Panc1 (cell line): ENCODE measurements around the gene SPOCK1. TPM values are rescaled to one million over a fixed set of nuclear protein-coding genes. Genes with fewer than 3 reads are reported as not detected.

Source experiments
- ATAC-seq: fragments of 200-7000 bp; cut with Tn5 transposase; 2 replicates; pipeline ENCODE4 v1.9.1; 2020; ENCODE audit warnings: mild to moderate bottlenecking, moderate library complexity
- BruUV-seq: library from RNA; stranded (reverse); fragments of 400-500 nt; replicated peaks from 2 replicates; lab custom pipeline; 2021; lab: Mats Ljungman, UMichigan
- CTCF ChIA-PET: fragments of 300-600 bp; sonication (Branson Sonifier 250); formaldehyde crosslinking; loops from one replicate; lab custom pipeline; 2022; ENCODE audit warnings: antibody characterized with exemption; lab: Charles Lee
- POLR2A ChIA-PET: fragments of 300-600 bp; sonication (Branson Sonifier 250); formaldehyde crosslinking; loops from one replicate; lab custom pipeline; 2022; ENCODE audit warnings: antibody characterized with exemption; lab: Charles Lee
- DNase-seq: peaks from one replicate; pipeline ENCODE4 v3.0.0-alpha.2; 2010; ENCODE audit warnings: low read depth, low spot score
- H3K27ac ChIP-seq: 2 replicates; pipeline ENCODE4 v1.5.1; 2011; ENCODE audit warnings: mild to moderate bottlenecking, low read length, inconsistent platforms
- H3K27me3 ChIP-seq: fragments of 200-500 bp; sonication (Bioruptor generic); 2 replicates; pipeline ENCODE4 v1.6.0; 2014; ENCODE audit warnings: low read length, inconsistent platforms; ENCODE audit not compliant: control insufficient read depth, insufficient read depth
- H3K36me3 ChIP-seq: fragments of 200-500 bp; sonication (Bioruptor generic); 2 replicates; pipeline ENCODE4 v1.5.1; 2014; ENCODE audit warnings: inconsistent platforms, mild to moderate bottlenecking, low read length, moderate library complexity; ENCODE audit not compliant: control insufficient read depth, insufficient read depth
- H3K4me1 ChIP-seq: 2 replicates; pipeline ENCODE4 v1.5.1; 2011; ENCODE audit warnings: inconsistent platforms, mild to moderate bottlenecking, low read length, moderate library complexity; ENCODE audit not compliant: control insufficient read depth, insufficient read depth
- H3K4me3 ChIP-seq, 2 experiments: 2 replicates each; pipeline ENCODE4 v1.5.1; 2011 to 2012; ENCODE audit warnings: low read depth in 2 of 2, low read length in 2 of 2, mild to moderate bottlenecking in 2 of 2, inconsistent platforms in 1 of 2, moderate library complexity in 1 of 2
- H3K9me3 ChIP-seq: fragments of 200-500 bp; sonication (Bioruptor generic); 2 replicates; pipeline ENCODE4 v1.5.1; 2014; ENCODE audit warnings: low read depth, mild to moderate bottlenecking, inconsistent platforms, low read length, moderate library complexity; ENCODE audit not compliant: control insufficient read depth, insufficient read depth
- POLR2AphosphoS5 ChIP-seq: IDR thresholded peaks from 2 replicates; pipeline ENCODE4 v1.6.1; 2012; ENCODE audit warnings: mild to moderate bottlenecking, low read depth, low read length, moderate library complexity
- SIN3A ChIP-seq: IDR thresholded peaks from 2 replicates; pipeline ENCODE4 v1.6.1; 2012; ENCODE audit warnings: low read depth, mild to moderate bottlenecking, low read length, moderate library complexity, borderline replicate concordance; ENCODE audit not compliant: insufficient read depth
- TCF7L2 ChIP-seq: IDR thresholded peaks from 2 replicates; pipeline ENCODE4 v1.6.1; 2011; ENCODE audit warnings: mild to moderate bottlenecking, low read depth, low read length, inconsistent platforms
- in situ Hi-C: cut with HindIII; loops from 2 replicates; pipeline ENCODE4 v1.10.0; 2016; ENCODE audit warnings: low sequenced_read_pairs, low pct_unique_long_range_greater_than_20kb
- intact Hi-C: fragments of 100-400 bp; cut with micrococcal nuclease; formaldehyde crosslinking; loops from one replicate; pipeline ENCODE4 v1.10.0; 2022; ENCODE audit not compliant: unreplicated experiment
- total RNA-seq: library from RNA; stranded (reverse); gene quantifications from one replicate; pipeline ENCODE4 v1.2.1, GENCODE V29; 2021; ENCODE audit not compliant: unreplicated experiment
- TF ChIP-seq, protein P1 (sequence below): fragments of 450-650 bp; IDR thresholded peaks from 2 replicates; pipeline ENCODE4 v1.5.1; 2017; ENCODE audit warnings: mild to moderate bottlenecking
- TF ChIP-seq, protein P2 (sequence below), 2 experiments: IDR thresholded peaks; 2 replicates each; pipeline ENCODE4 v1.6.1; 2011 to 2012; ENCODE audit warnings: low read depth in 2 of 2, control low read depth in 1 of 2, low read length in 1 of 2, mild to moderate bottlenecking in 1 of 2, moderate library complexity in 1 of 2; ENCODE audit not compliant: insufficient read depth in 1 of 2

Gene SPOCK1
- total RNA-seq, 1 experiment from 2014 or later = 15.6 TPM

DNA sequence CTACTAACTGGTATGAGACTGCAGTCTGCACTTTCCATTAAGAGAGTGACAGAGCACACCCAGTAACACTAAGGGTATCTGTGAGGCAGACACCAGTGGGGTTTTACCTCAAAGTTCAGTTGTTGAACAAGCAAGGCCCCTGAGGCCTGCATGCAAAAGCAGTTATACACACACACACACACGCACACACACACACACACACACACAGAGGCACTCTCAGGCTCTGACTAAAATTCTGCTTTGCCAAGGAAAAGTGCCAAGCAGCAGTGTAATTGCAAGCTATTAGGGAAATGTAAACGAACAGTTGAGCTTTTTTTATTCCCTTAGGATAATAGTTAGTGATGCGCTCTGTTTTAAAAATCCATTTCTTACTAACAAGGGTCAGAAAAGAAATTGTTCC, 377.1 kb downstream of the SPOCK1 start:
- Histone ChIP-seq H3K36me3 (no peaks in the 10 kb centered on the region), H3K4me3 (no peak overlapping the region), H3K27ac (no peak overlapping the region), H3K9me3 (no peaks in the 10 kb centered on the region), H3K4me1 (no peaks in the 10 kb centered on the region), H3K27me3 (peaks cover 2% of the 10 kb centered on the region; the same call in 1 of the 2 replicates)
- ATAC-seq (no peak), DNase-seq (no peak)
- ChIA-PET POLR2A (no interaction called here), CTCF (no interaction called here)
- no TSS peak for BruUV-seq
- in situ Hi-C loops (no loop called here), intact Hi-C loops (no loop called here)
- TF ChIP-seq POLR2AphosphoS5 = no peak
- no peak for TF ChIP-seq SIN3A
- TF ChIP-seq, protein P1, sequence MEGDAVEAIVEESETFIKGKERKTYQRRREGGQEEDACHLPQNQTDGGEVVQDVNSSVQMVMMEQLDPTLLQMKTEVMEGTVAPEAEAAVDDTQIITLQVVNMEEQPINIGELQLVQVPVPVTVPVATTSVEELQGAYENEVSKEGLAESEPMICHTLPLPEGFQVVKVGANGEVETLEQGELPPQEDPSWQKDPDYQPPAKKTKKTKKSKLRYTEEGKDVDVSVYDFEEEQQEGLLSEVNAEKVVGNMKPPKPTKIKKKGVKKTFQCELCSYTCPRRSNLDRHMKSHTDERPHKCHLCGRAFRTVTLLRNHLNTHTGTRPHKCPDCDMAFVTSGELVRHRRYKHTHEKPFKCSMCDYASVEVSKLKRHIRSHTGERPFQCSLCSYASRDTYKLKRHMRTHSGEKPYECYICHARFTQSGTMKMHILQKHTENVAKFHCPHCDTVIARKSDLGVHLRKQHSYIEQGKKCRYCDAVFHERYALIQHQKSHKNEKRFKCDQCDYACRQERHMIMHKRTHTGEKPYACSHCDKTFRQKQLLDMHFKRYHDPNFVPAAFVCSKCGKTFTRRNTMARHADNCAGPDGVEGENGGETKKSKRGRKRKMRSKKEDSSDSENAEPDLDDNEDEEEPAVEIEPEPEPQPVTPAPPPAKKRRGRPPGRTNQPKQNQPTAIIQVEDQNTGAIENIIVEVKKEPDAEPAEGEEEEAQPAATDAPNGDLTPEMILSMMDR = no peak
- no peak for TF ChIP-seq TCF7L2
- TF ChIP-seq, protein P2, sequence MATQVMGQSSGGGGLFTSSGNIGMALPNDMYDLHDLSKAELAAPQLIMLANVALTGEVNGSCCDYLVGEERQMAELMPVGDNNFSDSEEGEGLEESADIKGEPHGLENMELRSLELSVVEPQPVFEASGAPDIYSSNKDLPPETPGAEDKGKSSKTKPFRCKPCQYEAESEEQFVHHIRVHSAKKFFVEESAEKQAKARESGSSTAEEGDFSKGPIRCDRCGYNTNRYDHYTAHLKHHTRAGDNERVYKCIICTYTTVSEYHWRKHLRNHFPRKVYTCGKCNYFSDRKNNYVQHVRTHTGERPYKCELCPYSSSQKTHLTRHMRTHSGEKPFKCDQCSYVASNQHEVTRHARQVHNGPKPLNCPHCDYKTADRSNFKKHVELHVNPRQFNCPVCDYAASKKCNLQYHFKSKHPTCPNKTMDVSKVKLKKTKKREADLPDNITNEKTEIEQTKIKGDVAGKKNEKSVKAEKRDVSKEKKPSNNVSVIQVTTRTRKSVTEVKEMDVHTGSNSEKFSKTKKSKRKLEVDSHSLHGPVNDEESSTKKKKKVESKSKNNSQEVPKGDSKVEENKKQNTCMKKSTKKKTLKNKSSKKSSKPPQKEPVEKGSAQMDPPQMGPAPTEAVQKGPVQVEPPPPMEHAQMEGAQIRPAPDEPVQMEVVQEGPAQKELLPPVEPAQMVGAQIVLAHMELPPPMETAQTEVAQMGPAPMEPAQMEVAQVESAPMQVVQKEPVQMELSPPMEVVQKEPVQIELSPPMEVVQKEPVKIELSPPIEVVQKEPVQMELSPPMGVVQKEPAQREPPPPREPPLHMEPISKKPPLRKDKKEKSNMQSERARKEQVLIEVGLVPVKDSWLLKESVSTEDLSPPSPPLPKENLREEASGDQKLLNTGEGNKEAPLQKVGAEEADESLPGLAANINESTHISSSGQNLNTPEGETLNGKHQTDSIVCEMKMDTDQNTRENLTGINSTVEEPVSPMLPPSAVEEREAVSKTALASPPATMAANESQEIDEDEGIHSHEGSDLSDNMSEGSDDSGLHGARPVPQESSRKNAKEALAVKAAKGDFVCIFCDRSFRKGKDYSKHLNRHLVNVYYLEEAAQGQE (IDR thresholded peaks at IDR 0.05; ENCODE audit: insufficient read depth in 1 of 2, low read depth in 2 of 2, low read length in 1 of 2) = no peak

DNA sequence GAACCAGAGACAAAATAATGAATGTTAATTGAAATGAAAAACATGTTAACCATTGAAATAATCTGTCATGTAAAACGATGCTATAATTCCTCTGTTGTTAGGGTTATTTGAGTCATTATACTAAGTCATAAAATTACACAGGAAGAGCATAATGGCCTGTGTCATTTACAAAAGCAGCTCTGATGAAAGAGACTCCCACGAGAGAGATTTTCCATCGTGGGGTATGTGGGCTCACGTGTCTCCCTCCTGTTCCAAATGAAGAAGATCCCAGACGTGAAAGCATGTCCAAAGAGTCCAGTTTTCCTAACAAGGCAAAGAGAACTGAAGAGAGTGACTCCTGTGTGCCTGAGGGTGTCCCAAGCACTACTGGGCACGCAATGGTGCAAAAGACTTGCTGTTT, 379.8 kb downstream of the SPOCK1 start:
- POLR2A ChIA-PET = no interaction called here
- intact Hi-C loops = no loop called here
- no TSS peak for BruUV-seq

More for the DNA sequence above, 379.8 kb downstream of the SPOCK1 start:
- no peak for DNase-seq
- no peak for ATAC-seq
- in situ Hi-C loops = no loop called here
- CTCF ChIA-PET = no interaction called here
- no peaks in the 10 kb centered on the region for H3K4me1 ChIP-seq
- no peaks in the 10 kb centered on the region for H3K36me3 ChIP-seq
- H3K9me3 ChIP-seq = no peaks in the 10 kb centered on the region
- H3K4me3 ChIP-seq = no peak overlapping the region
- H3K27me3 ChIP-seq = peaks cover 2% of the 10 kb centered on the region; the same call in 1 of the 2 replicates
- no peak for TF ChIP-seq TCF7L2
- TF ChIP-seq, protein P2 (IDR thresholded peaks at IDR 0.05; ENCODE audit: insufficient read depth in 1 of 2, low read depth in 2 of 2, low read length in 1 of 2) = no peak
- TF ChIP-seq, protein P1 = no peak
- no peak for TF ChIP-seq POLR2AphosphoS5
- no peak for TF ChIP-seq SIN3A
- H3K27ac ChIP-seq = no peak overlapping the region
